ENCODE measurements around the gene KIAA1328.
"Not testable (repeated sequence)": the region's sequence is repeated elsewhere in the genome, so short reads cannot be mapped to it uniquely, and the experiment has no call there.

The KIAA1328 gene

DNA sequence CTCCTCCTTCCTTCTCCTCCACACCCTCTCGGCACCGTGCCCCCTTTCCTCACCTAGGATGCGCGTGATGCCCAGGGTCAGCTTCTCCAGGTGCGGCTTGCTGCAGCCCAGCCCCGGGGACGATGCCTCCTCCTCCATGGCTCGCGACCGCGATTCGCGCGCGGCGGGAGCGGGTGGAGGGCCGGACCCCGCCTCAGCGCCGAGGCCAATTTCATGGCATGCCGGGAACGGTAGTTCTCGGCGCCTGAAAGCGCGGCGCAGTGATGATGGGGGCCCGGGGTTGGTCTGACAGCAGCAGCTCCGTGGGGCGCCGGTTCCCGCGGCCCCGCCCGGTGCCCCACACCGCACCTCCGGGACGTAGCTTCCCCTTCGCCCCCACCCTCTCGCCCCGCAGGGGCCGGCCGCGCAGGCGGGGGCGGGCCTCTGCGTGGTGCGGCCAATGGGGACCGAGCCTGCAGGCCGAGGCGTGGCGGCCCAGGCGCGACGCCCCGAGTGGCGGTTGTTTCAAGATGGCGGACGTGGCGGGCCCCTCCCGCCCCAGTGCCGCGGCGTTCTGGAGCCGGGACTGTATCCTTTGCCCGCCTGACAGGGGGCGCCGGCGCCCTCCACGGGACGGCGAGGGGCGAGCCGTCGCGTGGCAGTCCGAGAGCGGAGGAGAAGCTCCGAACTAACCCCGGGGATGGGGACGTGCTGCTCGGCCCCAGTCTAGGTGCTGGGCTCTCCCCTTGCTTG, at the start of gene KIAA1328, which contains the start of gene TPGS2:
TSS of gene KIAA1328 (plus strand) at position 498 of the 732 bp plus-strand sequence. CDS start at position 510, 12 bp downstream.
TSS of gene TPGS2 (minus strand) at position 373 of the 732 bp plus-strand sequence. CDS start at position 138, 235 bp downstream.
- DNase-seq = peak; percentile 73

DNA sequence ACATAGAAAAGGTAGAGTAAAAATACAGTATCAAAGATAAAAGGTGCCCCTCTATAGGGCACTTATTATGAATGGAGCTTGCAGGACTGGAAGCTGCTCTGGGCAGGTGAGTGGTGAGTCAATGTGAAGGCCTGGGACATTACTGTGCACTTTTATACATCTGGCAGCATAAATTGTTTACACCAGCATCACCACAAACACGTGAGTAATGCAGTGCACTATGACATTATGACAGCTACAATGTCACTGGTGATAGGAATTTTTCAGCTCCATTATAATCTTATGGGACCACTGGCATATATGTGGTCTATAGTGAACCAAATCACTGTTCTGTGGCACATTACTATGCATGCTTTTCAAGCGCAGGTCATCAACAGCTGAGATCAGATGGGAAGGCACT, 48.2 kb upstream of the KIAA1328 start:
- DNase-seq = no peak

DNA sequence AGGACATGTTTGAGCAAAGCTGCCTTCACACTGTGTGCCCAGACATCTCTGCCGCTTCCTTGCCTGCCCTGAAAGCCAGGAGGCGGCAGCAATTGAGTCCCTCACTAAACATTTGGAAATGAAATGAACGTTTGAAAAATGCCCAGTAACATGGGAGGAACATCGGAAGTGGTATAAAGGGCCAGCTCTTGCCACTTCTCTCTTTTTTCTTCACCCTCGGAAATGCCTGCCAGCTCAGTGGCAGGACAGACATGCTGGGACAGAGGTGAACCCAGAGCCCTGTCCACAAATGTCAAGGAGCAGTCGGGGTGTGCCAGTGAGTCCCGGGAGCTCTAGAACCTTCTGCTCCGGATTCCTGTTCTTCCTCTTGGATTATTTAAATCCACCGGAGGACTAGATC, 46.2 kb upstream of the KIAA1328 start:
- DNase-seq = no peak

DNA sequence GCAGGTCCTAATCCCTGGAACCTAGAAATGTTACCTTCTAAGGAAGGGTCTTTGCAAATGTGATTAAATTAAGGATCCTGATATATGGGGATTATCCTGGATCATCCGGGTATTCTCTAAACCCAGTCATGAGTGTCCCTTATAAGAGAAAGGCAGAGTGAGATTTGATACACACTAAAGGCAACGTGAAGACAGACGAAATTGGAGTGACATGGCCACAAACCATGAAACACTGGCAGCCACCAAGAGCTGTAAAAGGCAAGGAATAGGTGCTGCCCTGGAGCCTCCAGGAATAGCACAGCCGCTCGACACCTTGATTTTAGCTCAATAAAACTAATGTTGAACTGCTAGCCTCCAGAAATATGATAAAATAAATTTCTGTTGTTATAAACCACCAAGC, 45.1 kb upstream of the KIAA1328 start:
- DNase-seq = no peak

DNA sequence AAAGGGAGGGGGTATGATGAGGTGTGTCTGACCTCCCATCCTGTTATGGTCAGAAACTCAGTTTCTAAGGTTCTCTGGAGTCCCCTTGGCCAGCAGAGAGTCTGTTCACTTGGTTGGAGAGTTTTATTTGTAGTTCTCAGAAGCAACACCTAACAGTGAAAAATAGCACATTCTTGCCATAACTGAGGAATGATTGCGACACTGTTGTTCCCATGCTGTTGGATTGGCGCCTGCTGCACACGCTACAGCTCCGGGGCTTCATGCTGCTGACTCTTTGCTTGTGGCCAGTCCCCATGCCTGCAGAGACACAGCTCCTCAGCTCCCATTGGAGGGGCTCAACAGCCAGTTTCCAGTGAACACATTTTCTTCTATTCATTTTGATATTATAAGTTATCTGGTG, 42.2 kb upstream of the KIAA1328 start:
- no peak for DNase-seq

DNA sequence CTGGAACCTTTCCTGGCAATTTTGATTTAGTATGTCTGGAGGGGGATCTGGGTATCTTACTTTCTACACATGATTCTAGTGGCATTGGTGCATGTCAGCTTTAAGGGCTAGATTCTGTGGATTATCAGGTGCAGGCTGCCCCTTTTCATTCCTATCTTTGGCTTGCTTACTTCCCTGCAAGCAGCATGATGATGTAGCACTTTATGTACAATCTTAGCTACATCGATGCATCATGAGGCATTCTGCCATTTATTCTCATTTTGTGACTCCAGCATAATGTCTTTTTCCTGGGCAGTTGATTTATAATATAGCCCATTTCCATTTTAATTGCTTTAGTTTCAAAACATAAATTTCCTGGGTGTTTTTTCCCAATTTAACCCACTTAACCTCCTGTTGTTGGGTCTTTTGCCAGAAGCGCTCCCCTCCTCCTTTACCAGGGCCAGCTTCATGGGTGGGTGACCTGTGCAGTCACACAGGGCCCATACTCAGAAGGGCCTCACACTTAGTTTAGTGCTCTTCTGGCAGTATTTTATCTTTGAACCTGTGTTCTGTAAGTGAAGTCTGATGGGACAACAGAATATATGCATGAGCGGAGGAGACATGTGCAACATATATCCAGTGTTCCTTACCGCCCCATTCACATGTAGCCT, 36.2 kb upstream of the KIAA1328 start:
- no peak for DNase-seq

DNA sequence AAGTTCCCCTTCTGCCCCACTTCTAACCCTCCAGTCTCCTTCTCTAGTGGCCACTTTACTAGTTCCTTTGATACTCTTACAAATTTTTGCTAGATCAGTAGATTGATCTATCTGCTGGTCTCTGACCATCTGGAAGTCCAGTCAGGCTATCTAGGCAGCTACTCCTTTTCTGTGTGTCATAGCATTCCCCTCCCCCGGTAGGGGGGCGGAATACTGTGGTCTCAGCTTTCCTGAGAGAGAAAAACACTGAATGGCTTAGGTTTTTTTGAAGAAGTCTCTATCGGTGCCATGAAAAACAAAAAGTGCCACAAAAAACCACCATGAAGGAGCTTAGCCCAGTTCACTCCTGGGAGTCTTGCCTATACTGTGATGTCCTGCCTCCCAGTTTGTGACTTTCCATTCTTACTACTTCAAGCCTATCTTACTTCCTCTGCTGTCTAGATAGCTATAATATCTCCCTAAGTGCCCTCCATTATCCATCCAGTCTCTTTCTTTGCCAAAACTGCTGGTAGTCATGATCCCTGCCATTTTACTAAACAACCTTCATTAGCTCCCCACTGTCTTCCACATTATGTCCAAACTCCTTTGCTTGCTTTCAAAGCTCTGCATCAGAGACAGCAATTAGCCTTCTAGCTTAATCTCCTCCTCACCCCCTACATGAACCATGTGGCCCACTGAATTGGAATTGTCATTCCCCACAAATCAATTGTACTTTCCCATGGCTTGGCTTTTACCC, 30.0 kb upstream of the KIAA1328 start:
- no peak for DNase-seq

DNA sequence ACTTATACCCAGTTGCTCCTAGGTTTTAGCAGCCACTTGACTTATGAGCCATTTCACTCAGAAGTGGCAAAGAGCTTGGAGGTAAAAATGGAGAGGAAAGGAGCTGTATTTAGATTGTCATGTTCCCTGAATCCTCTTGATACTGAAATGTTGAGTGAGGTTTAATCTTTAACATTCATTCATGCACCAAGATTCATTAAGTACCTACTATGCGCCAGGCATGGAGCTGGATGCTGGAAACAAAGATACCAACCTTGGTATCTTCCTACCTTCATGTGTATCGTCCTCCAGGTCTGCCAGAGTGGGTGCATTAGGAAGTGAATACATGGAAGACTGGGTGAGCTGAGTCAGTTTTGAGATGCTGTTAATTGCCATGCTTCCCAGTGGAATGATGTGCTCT, 23.8 kb upstream of the KIAA1328 start:
- DNase-seq = no peak

DNA sequence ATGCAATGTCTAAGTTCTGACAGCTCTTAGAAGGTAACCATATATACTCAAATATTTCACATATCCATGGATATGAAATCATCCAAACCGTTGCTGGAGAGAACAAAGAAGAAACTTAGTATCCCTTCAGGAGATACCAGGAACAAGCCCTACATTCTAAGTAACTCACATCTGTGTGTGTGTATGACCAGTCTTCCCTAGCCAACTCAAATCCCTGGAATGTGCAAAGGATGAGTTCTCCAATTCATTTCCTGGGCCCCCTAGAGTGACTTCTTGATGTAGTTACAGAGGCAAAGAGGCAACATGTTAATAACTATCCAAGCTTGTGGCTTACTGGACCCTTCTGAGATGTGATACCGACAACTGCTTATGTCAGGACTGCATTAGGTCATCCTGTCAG, 20.2 kb upstream of the KIAA1328 start:
- DNase-seq = no peak

DNA sequence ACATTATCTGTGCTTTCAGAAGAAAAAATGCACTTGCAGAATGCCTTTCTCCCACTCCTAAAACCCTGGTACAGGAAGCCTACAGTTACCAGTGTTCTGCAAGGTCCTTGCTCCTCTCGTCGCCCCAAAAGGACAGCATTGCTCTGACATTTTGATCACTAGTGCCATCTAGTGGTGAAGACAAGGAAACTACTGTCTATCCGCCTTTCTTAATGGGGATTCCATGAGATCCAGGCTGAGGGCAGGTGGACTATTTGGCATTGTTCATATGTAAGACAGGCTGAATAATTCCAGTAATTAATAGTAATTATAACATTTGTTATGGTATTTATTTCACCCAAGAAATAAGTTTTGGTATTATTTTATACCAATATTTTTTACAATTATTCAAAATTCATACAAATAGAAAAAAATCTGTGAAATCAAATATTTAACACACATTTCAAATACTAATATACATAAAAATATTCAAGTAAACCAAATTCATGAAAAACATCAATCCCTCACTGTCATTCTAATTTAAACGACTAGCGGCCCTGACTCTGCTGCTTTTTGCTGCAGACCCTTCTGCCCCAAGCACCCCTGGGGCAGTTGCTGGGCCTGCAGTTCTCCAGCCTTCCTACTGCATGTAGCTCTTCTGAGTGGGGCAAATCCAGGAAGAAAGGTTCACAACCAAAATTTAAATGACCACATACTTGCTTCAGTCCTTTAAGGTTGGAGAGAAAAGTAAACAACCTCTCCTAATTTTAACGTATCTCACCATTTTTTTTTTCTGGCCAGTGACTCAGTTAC, 19.1 kb upstream of the KIAA1328 start:
- peak; percentile 49 to 64 for DNase-seq

DNA sequence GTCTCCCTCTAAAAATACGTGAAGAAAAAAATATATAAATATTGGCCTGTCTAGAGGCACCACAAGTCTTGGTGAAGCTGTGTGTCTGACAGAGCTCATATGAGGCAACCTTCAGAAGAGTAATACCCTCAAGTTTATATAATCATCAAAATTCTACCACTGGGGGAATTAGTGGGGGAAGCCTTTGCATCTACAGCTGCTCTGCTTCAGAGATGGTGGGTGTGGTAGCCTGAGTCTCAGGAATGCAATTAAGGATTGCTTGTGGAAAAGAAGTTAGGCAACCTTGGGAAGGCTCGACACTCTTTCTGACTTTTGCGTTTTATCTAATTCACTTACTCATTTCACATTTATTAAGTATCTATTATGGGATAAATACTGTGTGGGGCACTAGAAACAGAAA, 17.5 kb upstream of the KIAA1328 start:
- DNase-seq = no peak

DNA sequence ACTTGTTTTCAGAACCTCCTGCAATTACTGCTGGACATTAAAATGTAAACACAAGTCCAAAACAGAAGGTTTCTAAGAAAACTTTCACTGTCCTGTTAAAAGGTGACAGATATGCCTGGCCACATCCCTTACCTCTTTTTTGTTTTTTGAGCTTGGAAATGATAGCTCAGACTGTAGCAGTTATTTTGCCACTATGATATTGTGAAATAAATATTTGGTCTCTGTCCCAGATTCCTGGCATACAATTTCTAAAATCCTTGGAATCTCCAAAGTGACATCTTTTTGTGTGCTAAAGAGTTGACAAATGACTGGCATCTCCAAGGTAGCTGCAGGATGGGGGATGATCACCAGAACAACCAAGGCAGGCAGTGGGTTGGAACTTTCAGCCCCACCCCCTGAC, 17.0 kb upstream of the KIAA1328 start:
- DNase-seq = no peak

DNA sequence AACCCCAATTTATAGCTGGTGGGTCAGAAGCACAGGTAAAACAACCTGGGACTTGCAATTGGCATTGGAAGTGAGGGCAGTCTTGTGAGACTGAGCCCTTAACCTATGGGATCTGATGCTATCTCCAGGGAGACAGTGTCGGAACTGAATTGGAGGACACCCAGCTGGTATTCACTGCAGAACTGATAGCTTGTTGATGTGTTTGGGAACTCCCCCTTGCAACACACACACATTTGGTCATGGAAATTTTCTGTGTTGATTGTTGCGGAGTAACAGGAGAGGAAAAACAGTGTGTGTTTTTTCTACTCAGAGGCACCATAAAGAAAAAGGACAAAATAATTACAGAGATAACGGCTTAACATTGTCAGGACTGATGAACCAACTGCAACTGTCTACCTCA, 16.2 kb upstream of the KIAA1328 start:
- no peak for DNase-seq

DNA sequence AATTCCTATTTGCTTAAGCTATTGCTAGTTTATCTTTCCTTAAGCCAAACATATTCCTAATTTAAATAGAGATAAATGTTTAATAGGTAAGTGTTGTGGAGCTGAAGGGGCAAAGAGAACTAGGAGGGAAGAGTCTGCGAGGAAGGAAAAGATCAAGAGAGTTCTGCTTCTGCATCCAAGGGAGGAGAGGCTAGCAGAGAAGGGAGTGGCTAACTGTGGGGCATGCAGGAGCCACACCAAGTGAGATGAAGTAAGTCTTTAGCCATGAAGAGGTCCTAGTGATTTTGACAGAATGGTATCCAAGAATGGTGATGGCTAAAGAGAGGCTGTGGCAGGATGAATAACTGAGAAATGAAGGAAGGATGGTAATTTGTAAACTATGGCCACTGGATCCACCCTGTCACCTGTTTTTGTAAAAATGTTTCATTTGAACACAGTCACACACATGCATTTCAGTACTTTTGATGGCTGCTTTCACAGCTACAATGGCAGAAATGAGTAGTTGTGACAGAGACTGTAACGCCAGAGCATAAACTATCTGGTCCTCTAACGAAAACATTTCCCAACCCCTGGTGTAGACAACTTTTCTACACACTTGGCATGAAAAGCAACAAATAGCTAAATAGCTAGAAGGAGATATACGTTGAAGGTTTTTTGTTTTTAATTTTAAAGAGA, 15.7 kb upstream of the KIAA1328 start:
- DNase-seq = no peak

DNA sequence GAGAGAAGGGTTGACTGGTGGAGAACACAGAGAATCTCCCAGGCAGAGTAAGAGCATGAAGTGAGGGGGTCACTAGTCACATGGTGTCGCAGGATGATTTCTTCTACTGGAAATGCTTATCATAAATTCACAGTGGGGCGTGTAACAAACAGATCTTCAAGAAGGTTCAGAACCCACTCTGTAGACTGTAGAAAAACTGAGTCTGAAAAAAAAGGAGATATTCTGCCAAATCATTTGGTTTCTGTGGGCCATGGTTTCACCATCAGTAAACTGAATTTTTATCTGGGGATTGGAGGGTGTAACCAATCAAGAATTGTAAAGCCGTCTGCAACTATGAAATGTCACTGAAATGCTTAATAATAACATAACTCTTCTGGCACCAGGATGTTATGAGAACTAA, 15.1 kb upstream of the KIAA1328 start:
- DNase-seq = no peak

DNA sequence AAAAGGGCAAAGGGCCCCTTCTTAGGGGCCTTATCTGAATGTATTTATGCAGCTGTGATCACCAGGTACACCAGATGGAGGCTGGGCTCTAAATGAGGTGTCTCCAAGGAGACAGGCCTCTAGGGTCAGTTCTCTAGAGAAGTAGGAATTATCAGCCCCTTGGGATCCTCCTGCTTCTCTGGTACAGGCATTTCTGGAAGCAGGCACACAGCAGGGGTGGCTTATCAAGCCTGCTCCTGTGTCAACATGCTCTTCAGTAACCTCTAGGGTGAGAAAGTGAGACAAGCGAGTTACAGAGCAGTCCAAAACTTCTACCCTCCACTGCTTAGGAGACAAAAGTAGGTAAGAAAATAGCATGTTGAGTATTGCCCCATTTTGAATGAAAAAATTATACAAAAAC, 13.9 kb upstream of the KIAA1328 start:
- DNase-seq = no peak

DNA sequence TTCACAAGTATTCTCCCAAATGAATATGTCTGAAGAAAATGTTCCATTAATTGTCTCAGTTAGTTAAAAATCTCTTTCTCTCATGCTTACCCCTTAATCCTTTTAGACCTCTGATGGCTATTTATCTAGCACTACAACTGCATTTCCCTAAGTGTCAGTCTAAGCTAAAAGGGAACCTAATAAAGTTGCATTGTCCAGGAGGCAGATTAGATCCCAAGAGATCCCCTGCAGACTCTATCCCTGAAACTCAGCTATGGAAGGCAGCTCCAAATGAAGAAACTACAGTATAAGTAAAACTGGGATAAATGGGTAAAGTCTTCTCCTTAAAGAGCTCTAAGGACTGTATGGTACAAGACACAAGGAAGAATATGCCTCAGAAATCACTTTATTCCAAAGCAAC, 12.8 kb upstream of the KIAA1328 start:
- DNase-seq = not testable (repeated sequence)

DNA sequence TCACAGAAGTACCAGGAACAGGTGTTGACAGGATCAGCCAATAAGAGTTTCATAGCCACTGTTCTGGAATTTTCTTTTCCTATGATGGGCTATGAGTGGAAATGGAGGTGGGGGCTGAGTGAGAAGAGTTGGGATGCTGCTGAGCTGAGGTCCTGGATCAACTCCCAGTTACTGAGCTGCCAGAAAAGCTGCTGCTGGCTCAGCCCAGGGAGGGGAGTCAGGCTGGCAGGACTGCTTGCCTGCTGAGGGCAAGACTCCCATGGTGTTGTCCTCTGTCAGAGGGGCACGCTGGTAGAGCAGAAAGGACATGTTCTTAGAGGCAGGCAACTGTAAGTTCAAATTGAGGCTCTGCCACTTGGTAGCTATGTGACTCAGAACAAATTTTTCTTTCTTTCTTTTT, 11.9 kb upstream of the KIAA1328 start:
- DNase-seq = no peak

DNA sequence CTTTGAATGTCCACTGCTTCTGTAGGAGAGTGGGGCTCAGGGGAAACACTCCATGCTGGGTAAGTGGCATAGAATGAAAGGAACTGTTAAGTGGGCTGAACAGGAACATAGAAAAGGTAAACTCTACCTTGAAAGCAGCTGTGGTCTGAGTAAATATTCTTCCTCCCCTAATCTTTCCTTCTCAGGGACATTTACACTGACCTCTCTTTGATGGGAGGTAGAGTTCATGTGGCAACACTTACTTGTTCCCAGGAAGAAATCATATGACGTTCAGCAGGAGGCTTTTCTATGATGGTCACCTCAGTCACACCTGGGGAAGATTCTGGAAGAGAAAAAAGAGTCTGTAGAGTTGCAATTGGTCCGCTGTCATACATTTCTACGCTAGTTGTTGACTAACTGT, 10.3 kb upstream of the KIAA1328 start:
- DNase-seq = no peak

DNA sequence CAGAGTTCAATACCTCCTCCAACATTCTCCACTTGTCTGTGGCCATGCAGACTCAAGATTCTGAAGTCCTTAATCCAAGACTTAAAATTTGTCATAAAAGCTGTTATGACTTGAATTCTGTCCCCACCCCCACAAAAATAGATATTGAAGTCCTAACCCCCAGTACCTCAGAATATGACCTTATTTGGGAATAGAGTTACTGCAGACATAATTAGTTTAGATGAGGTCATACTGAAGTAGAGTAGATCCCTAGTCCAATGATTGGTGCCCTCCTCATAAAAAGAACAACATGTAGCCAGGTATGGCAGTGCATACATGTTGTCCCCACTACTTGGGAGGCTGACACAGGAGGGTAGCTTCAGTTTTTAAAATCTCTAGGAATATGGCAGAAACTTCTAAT, 9.3 kb upstream of the KIAA1328 start:
- no peak for DNase-seq

DNA sequence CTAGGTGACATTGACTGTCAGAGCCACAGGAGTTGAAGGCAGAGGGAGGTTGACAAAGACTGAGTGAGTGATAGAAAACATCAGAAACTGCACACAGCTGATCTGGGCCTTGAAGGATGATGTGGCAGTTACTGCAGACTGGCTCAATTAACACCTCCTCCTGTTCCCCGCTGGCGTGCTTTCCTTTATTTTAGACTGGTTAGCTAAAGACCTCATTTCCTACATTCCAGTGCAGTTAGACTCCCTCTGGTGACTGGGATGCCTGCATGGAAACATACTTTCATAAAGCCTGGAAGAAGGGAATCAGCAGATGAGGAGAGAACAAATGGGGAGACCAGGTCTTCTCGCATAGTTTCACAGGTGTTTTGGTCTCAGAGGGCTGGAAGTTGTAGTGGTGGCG, 7.2 kb upstream of the KIAA1328 start:
- DNase-seq = no peak

DNA sequence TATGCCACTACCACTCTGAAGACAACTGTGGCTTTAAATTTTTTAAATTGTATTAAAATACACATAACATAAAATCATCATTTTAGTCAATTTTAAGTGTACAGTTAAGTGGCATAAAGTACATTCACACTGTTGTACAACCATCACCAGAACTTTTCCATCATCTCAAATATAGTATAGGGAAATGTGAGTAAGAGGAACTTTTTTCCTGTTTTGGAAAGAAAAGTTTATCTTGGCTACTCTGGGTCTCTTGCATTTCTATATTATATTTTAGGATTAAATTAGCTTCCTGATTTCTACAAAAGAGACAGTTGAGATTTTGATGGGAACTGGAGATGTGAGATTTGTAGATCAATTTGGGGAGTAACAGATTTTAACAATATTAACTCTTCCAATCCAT, 3.4 kb upstream of the KIAA1328 start:
- no peak for DNase-seq

DNA sequence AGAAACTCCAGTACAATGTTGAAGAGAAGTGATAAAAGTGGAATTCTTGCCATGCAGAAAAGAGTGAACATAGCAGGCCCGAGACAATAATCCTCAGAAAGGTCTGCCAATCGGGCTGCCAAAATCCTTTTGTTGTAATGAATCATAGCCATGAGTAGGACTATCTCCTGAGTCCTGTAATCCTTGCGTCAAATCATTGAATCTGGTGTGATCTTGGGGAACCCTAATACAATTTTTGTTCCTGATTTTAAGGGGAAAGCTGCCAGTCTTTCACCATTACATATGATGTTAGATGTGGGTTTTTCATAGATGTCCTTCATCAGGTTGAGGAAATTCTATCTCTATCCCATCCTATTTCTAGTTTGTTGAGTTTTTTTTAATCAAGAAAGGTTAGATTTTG, 2.4 kb upstream of the KIAA1328 start:
- no peak for DNase-seq
